Fibroblast of the aortic adventitia (primary cell): Measurements from ENCODE around the gene MED27. TPM values are rescaled to one million over a fixed set of nuclear protein-coding genes. Genes with fewer than 3 reads are reported as not detected.

ENCODE experiments used
- DNase-seq: peaks from one replicate; pipeline ENCODE4 v3.0.0-alpha.2; 2010; ENCODE audit warnings: low read depth
- H3K4me3 ChIP-seq: 2 replicates; pipeline ENCODE4 v1.5.1; 2011; ENCODE audit warnings: low read depth, mild to moderate bottlenecking, control low read depth, low read length, moderate library complexity
- CTCF ChIP-seq: IDR thresholded peaks from 2 replicates; pipeline ENCODE4 v1.5.1; 2011; ENCODE audit warnings: mild to moderate bottlenecking, low read length, control low read depth, inconsistent platforms; ENCODE audit not compliant: insufficient read depth
- total RNA-seq: library from RNA; depleted of rRNA; stranded (reverse); fragments of >200 nt; gene quantifications from 2 replicates; pipeline ENCODE4 v1.2.3, GENCODE V29; 2012; ENCODE audit warnings: low replicate concordance

The MED27 gene
- total RNA-seq, 1 donor, result 29.4 TPM

- no peak overlapping the region for H3K4me3 ChIP-seq
- no peak for DNase-seq
- no peak for TF ChIP-seq CTCF
Observed at GRCh38 chr9:131865446-131866195, 214.0 kb downstream of the MED27 start.

- no peak overlapping the region for H3K4me3 ChIP-seq
- no peak for TF ChIP-seq CTCF
- DNase-seq, result no peak
Observed at GRCh38 chr9:131864531-131864930, 215.1 kb downstream of the MED27 start.

- no peak overlapping the region for H3K4me3 ChIP-seq
Observed at GRCh38 chr9:131863306-131863896, 216.3 kb downstream of the MED27 start.

GRCh38 chr9:131862261-131862660, 217.4 kb downstream of the MED27 start:
- no peak for DNase-seq
- no peak overlapping the region for H3K4me3 ChIP-seq
- no peak for TF ChIP-seq CTCF

More at GRCh38 chr9:131863306-131863896, 216.3 kb downstream of the MED27 start:
- no peak for TF ChIP-seq CTCF
- DNase-seq, result no peak

- no peak for TF ChIP-seq CTCF
Observed at GRCh38 chr9:131860430-131860829, 219.2 kb downstream of the MED27 start.

GRCh38 chr9:131858147-131858546, 221.5 kb downstream of the MED27 start:
- no peak for DNase-seq
- no peak for TF ChIP-seq CTCF
- H3K4me3 ChIP-seq, result no peak overlapping the region

More at GRCh38 chr9:131860430-131860829, 219.2 kb downstream of the MED27 start:
- no peak overlapping the region for H3K4me3 ChIP-seq
- no peak for DNase-seq

GRCh38 chr9:131856105-131856504, 223.6 kb downstream of the MED27 start:
- no peak for DNase-seq
- H3K4me3 ChIP-seq, result no peak overlapping the region
- no peak for TF ChIP-seq CTCF
